SW 1271 (cell line): ENCODE measurements around the gene KRT16.
"Not testable (repeated sequence)": the region's sequence is repeated elsewhere in the genome, so short reads cannot be mapped to it uniquely, and the experiment has no call there.

ENCODE experiments used
- DNase-seq, 2 experiments: peaks; one replicate each; lab custom pipeline; 2025; lab: John Stamatoyannopoulos, UW

Gene KRT16

GRCh38 chr17:41614767-41615166, 2.2 kb upstream of the KRT16 start:
- DNase-seq = not testable (repeated sequence)

DNA sequence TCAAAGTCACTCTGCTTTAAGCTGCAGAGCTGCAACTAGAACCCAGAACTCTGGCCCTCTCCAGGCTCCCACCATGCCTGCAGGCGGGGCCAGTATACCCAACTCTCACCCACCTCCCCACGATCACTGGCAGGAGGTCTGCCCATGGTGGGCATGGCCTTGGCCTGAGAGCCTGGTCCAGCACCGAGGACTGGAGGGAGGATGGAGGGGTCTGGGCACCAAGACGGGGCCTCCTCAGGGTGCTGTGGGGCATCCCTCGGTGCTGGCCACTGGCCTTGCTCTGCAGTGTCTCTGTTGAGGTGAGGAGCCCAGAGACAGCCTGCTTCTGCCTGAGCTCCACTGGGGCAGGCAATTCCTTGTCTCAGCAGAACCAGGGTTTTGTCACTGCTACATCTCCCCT, 1.5 kb upstream of the KRT16 start:
- DNase-seq = no peak

- DNase-seq = no peak
Observed at GRCh38 chr17:41613277-41614082, 913 bp upstream of the KRT16 start.

DNA sequence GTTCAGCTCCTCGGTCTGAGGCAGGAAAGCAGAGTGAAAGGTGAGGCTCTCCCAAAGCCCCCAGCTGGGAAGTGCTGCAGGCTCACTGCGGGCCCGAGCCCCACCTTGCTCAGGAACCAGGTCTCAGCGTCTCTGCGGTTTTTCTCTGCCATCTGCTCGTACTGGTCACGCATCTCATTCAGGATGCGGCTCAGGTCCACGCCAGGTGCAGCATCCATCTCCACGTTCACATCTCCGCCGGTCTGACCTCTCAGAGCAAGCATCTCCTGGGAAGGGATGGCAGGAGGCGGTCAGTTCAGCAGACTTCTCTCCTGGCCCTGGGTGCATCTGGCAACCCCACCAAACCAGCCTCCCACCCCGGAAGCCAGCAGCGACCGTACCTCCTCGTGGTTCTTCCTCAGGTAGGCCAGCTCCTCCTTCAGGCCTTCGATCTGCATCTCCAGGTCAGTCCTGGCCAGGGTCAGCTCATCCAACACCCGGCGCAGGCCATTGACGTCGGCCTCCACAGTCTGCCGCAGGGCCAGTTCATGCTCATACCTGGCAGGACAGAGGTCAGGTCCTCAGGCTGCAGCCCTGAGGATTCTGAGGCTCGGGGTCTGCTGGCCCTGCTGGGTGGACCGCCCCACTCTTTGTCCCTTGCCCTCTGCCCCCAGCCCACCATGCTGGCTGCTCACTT, 1.5 kb downstream of the KRT16 start:
- no peak for DNase-seq

DNA sequence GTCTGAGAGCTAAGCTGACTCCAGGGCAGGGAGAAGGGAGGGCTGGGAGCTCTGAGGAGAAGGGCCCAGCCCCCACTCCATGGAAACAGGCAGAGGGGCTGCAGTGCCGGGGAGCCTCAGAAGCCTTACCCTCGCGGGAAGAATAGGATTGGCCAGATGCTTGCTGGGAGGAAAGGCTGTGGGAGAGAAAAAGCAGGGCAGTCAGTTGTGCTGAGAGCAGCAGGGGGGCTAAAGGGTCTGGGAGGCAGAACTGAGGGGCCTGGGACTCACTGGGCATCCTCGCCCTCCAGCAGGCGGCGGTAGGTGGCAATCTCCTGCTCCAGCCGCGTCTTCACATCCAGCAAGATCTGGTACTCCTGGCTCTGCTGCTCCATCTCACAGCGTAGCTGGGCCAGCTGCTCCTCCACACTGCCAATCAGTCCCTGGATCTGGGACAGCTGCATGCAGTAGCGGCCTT, 2.5 kb downstream of the KRT16 start:
- not testable (repeated sequence) for DNase-seq

DNA sequence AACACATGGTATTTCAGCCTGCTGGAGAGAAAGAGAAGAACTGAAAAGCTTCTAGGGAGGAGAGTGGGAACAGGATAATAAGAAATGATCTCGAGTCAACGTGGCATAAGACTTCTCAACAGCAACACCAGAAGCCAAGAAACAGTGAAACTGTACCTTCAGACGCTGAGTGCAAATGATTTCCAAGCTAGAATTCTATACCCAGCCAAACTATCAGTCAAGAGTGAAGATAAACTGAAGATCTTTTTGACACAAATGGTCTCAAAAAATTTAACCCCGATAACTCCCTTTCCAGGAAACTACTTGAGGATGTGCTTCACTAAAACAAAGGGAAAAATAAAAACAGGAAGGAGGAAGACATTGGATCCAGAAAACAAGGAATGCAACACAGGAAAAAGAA, 5.6 kb downstream of the KRT16 start:
- not testable (repeated sequence) for DNase-seq

GRCh38 chr17:41602524-41602923, 10.0 kb downstream of the KRT16 start:
- DNase-seq = no peak

DNA sequence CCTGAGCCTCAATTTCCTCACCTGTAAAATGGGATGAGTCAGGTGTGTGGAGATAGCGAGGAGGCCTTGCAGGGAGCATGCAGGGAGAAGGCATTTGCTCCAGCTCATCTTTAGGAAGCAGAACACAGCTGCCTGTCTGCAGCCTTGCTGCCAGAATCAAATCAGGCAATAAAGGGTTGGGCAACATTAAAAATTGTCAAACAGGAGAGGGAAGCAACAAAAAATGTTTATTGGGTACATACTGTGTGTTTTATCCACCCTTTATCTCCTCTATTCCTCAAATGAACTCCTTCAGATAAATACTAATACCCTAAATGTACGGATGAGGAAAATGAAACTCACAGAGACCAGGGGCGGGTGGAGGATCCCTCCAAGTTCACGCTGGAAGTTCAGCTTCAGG, 12.2 kb downstream of the KRT16 start:
- no peak for DNase-seq

GRCh38 chr17:41599680-41600079, 12.9 kb downstream of the KRT16 start:
- DNase-seq = no peak

DNA sequence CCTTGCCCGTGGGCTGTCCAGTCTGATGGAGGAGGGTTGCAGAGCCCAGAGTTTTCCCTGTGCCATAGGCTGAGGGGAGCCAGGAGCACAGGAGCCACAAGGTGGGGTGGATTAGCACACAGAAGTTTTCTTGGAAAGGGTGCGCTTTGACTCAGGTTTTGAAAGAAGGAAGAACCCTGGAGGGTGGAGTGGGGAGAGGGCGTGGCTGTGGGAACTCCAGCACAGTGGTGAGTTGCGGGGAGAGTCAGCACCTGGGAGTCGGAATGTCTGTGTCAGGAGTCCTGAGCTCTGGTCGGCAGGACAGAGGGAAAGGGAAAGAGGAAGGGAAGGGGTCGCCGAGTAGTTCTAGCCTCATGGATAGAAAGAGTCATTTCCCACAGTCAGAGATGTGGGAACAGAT, 17.0 kb downstream of the KRT16 start:
- DNase-seq = no peak

DNA sequence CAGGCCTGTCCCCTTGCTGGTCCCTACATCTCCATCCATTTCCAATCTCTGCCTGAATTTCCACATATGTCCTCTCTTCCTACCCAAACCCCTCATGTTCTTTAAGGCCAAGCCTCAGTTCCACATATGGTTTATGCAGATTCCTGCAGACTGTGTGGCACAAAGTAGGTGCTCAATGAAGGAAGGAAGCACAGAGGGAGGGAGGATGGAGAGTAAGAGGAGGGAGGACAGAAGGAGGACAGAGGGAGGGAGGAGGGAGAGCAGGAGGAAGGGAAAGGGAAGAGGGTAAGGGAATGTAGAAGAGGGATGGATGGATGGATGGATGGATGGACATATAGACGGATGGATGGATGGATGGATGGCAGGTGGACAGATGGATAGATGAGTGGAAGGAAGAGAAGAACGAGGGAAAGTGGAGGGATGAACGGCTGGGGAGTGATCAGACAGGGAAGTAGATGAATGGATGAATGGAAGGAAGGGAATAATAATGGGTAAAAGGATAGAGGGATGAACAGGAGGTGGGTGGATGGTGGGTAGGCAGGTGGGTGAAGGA, 18.1 kb downstream of the KRT16 start:
- DNase-seq = no peak

DNA sequence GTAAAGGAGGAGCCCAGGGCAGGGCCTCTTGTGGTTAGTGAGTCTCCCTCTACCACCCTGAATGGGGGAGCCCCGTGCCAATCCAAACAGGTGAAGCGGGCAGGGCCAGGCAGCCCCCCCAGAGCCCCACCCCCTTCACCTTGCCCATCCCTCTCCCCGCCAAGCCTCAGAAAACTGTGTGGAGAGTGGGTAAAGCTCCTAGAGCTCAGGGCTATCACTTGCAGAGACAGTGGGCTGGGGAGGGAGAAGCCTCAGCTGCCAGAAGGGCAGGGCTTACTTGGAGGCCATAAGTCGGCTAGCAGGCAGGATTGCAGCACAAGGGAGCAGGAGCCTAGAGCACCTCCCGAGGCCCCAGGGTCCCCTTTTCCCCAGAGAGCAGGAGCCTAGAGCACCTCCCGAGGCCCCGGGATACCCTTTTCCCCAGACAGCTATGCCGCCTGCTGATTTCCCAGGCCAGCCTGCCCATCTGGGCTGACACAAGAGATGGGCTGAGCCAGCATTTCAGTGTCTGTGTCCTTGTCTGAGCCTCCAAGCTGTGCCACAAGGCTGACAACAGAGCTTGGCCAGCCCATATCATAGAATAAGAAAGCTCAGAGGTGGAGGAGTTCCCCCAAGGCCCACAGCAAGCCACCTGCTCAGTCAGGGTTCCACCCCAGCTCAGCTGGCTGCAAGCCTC, 19.1 kb downstream of the KRT16 start:
- no peak for DNase-seq

- no peak for DNase-seq
Observed at GRCh38 chr17:41592601-41593305, 19.8 kb downstream of the KRT16 start.

- no peak for DNase-seq
Observed at GRCh38 chr17:41589301-41589700, 23.3 kb downstream of the KRT16 start.

DNA sequence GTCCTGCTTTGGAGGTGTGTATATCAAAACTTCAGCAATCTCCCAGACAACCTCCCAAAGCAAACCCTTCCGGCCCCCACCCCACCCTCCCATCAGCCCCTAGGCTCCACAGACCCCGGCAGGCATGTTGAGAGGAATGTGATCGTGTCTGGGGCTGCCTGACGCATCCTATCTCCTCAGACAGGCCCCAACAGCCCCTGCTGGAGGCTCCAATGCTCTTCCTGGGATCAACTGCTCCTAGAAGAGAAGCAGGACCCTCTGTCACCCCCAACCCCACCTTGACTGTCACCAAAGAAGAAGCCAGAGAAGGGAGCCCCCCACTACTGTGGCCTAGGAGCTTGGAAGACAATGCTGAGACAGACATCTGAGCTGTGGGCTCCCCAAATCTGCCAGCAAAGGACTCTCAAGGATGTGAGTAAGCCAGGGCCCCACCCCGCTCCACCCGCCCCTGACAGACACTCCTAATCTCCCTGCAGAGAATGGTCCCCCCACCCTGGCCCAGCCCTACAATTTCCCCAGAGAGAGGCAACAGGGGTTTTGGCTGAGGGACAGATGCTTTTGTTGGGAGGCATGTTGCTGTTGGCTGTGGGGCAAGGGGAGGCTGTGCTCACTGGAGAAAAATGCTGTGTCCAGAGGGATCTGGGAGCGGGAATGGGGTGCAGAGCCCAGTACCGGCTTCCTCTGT, 24.3 kb downstream of the KRT16 start:
- DNase-seq = no peak

DNA sequence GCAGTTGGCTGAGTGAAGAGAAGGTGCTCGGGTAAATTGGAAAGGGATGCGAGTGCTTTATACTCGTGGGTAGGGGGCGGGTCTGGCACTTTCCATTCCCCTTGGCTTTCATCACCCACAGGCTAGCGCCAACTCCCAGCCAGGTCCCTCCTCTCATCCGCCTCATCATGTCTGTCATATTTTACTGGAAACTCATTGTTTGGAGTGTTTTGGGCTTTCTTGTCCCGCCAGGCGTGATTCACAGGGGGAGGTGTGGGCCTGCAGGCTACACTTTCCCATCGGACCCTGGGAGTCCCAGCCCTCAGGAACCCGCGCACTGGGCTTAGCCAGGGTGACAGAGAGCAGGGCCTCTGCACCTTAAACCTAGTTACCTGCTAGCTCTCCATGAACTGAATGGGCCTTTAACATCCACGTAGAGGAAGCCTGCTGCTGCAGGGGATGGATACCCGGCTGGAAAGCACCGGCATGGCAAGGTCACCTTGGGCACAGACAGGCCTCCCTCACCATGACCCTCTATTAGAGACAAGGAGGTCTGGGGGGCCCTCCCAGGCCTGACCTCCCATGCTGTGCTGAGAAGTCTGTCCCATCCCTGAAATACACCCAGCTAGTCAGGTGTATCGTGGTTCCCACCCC, 25.6 kb downstream of the KRT16 start, which contains the start of gene KRT14:
Gene KRT14 (minus strand): TSS at position 33 of the 633 bp plus-strand sequence. CDS start 61 bp downstream, outside the sequence.
- DNase-seq = no peak

DNA sequence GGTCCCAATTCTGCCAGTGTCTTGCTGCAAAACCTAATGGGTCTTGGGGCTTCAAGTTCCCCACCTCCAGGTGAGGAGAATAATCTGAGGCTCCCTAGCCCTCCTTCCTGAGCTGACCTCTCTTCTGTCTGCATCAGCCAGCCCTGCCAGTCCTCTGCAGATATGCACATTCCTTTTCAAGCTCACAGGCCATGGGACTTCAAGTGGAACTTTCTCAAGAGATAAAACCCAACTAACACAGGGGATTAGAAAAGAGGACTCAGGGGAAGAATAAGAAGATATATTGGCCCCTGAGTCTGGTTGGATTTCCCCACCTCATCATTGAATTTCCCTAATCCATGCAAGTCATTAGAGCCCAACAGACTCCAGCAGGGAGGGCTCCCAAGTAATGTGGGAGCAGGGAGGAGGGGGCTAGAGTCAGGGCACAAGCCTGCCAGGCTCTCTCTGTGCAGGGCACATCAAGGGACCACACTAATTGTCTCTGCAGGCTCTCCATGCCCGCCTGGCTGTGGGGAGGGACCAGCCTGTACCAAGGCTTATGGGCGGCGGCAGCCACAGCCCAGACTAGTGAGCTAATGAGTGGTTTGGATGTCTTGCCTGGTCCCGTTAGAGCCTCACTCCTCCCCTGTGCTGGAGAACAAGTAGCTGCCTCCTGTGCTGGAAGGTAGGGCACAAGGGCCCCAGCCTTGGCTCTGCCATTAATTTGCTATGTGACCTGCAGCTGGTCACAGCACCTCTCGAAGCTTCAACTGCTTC, 27.1 kb downstream of the KRT16 start:
- DNase-seq = no peak

- not testable (repeated sequence) for DNase-seq
Observed at GRCh38 chr17:41584331-41584927, 28.1 kb downstream of the KRT16 start.
